NT2/D1 (cell line): ENCODE results near the gene ADARB2.

Experiments used
- DNase-seq: peaks from one replicate; pipeline ENCODE4 v3.0.0-alpha.2; 2011; ENCODE audit warnings: low read depth, low spot score
- H3K27me3 ChIP-seq: 2 replicates; pipeline ENCODE4 v1.6.0; 2011; ENCODE audit warnings: mild to moderate bottlenecking; ENCODE audit not compliant: insufficient read length, insufficient read depth
- H3K36me3 ChIP-seq: 2 replicates; pipeline ENCODE4 v1.6.1; 2011; ENCODE audit warnings: mild to moderate bottlenecking, low read length, mixed read lengths; ENCODE audit not compliant: insufficient read depth, insufficient read length
- H3K4me1 ChIP-seq: 2 replicates; pipeline ENCODE4 v1.5.1; 2011; ENCODE audit not compliant: insufficient read depth, insufficient read length
- H3K4me3 ChIP-seq: 2 replicates; pipeline ENCODE4 v1.5.1; 2011; ENCODE audit warnings: low read depth; ENCODE audit not compliant: insufficient read length
- H3K9ac ChIP-seq: 2 replicates; pipeline ENCODE4 v1.6.0; 2011; ENCODE audit warnings: low read depth; ENCODE audit not compliant: insufficient read length
- H3K9me3 ChIP-seq: 2 replicates; pipeline ENCODE4 v1.5.1; 2011; ENCODE audit warnings: mild to moderate bottlenecking, low read length; ENCODE audit not compliant: insufficient read depth
- SUZ12 ChIP-seq: IDR thresholded peaks from 2 replicates; pipeline ENCODE4 v1.6.1; 2011; ENCODE audit not compliant: insufficient read length, insufficient read depth; ENCODE audit errors: extremely low read depth
- YY1 ChIP-seq: IDR thresholded peaks from 2 replicates; pipeline ENCODE4 v1.6.1; 2011; ENCODE audit not compliant: insufficient read length, insufficient read depth
- ZNF274 ChIP-seq: IDR thresholded peaks from 2 replicates; pipeline ENCODE4 v1.6.1; 2011; ENCODE audit warnings: mild to moderate bottlenecking, low read depth, low read length

Gene ADARB2

DNA sequence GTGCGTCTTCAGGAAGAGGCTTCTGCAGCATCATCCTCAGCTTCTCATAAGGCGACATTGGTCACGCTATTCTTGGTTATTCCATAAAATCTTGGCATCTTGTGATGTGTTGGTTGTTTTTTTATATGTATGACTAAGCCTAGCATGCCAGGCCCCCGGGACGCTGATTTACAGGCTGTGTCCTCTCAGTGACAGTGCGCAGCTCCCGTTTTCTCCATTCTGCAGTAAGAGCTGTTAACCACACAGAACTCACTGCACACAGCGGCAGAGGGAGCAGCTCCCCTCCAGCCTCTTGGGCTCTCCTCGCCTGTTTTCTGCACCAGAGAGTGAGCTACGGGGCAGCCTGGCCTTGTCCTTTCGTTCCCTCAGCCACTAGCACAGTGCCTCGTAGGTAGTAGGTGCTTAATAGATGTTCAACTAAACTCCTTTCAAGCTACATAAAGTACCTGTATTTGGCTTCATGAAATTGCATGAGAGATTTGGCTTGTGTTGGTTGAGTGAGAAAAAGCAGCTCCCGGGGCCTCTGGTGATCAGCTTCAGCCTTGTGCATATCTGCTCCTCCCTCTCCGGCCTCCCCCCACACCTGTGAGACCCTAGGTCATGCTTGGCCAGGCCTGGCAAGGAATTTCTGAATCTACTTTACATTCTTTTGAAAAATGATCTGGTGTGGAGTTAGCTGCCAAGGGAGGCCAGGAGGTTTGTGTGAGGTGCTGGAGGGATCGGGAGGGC, 564.9 kb downstream of the ADARB2 start:
- no peaks in the 10 kb centered on the region for H3K36me3 ChIP-seq
- no peaks in the 10 kb centered on the region for H3K27me3 ChIP-seq
- H3K9ac ChIP-seq, result no peak overlapping the region
- DNase-seq, result no peak
- no peaks in the 10 kb centered on the region for H3K9me3 ChIP-seq
- H3K4me1 ChIP-seq, result peaks cover 2% of the 10 kb centered on the region
- TF ChIP-seq SUZ12, result no peak
- no peak for TF ChIP-seq ZNF274
- no peak for TF ChIP-seq YY1
- no peak overlapping the region for H3K4me3 ChIP-seq

DNA sequence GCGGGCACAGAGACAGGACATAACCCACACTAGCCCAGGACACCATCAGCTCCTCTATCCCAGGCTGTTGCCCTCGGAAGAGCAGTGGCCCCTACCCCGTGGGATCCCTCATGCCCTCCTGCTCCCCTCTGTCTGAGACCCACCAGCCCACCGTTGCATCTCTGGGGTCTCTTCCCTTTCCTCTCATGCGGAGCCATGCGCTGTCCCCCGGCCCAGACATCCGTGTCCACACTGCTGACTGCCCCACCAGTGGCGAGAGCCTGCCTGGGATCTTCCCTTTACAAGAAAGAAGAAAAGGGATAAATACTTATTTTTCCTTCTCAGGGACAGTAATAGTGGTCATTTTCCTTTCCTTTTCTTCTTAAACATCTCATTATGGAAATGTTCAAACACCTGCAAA, 565.7 kb downstream of the ADARB2 start:
- H3K4me3 ChIP-seq, result no peak overlapping the region
- no peaks in the 10 kb centered on the region for H3K36me3 ChIP-seq
- TF ChIP-seq ZNF274 (no peak), SUZ12 (no peak), YY1 (no peak)
- no peaks in the 10 kb centered on the region for H3K9me3 ChIP-seq
- no peak for DNase-seq
- no peak overlapping the region for H3K9ac ChIP-seq
- no peaks in the 10 kb centered on the region for H3K27me3 ChIP-seq
- peaks cover 2% of the 10 kb centered on the region for H3K4me1 ChIP-seq

DNA sequence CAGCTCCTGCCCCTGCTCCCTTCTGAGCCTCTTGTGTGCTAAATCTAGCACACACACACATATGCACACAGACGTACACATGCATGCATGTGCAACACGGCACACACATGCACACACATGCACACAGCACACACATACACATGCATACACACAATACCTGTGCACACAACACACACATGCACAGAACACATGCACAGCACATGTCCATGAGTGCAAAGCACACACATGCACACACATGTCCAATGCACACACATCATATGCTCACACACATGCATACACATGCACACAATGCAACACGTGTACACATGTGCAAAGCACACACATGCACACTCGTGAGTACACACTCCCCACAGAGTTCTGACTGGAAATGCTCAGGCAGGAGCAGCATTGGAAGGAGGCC, 566.1 kb downstream of the ADARB2 start:
- no peak overlapping the region for H3K4me3 ChIP-seq
- no peak for TF ChIP-seq ZNF274
- TF ChIP-seq YY1, result no peak
- no peak for TF ChIP-seq SUZ12
- H3K9ac ChIP-seq, result no peak overlapping the region
- H3K36me3 ChIP-seq, result no peaks in the 10 kb centered on the region
- no peak for DNase-seq
- no peaks in the 10 kb centered on the region for H3K9me3 ChIP-seq
- H3K27me3 ChIP-seq, result no peaks in the 10 kb centered on the region
- peaks cover 2% of the 10 kb centered on the region for H3K4me1 ChIP-seq

DNA sequence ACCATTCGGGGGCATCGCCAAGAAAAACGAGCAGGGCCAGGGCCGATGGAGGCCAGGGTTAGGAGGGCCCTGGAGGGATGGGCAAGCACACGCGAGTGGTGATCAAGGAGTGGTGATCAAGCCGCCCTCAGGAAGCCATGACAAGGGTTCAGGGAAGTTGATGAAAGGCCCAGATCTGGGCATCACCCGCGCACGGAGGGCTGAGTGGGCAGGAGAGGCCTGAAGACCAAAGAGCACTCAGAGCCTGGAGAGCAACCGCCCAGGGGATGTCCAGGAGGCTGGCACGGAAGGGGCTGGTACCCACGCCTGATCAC, 566.5 kb downstream of the ADARB2 start:
- H3K9me3 ChIP-seq, result no peaks in the 10 kb centered on the region
- H3K4me3 ChIP-seq, result no peak overlapping the region
- H3K27me3 ChIP-seq, result no peaks in the 10 kb centered on the region
- H3K36me3 ChIP-seq, result no peaks in the 10 kb centered on the region
- TF ChIP-seq SUZ12 (no peak), YY1 (no peak), ZNF274 (no peak)
- H3K9ac ChIP-seq, result no peak overlapping the region
- H3K4me1 ChIP-seq, result peaks cover 2% of the 10 kb centered on the region
- no peak for DNase-seq

DNA sequence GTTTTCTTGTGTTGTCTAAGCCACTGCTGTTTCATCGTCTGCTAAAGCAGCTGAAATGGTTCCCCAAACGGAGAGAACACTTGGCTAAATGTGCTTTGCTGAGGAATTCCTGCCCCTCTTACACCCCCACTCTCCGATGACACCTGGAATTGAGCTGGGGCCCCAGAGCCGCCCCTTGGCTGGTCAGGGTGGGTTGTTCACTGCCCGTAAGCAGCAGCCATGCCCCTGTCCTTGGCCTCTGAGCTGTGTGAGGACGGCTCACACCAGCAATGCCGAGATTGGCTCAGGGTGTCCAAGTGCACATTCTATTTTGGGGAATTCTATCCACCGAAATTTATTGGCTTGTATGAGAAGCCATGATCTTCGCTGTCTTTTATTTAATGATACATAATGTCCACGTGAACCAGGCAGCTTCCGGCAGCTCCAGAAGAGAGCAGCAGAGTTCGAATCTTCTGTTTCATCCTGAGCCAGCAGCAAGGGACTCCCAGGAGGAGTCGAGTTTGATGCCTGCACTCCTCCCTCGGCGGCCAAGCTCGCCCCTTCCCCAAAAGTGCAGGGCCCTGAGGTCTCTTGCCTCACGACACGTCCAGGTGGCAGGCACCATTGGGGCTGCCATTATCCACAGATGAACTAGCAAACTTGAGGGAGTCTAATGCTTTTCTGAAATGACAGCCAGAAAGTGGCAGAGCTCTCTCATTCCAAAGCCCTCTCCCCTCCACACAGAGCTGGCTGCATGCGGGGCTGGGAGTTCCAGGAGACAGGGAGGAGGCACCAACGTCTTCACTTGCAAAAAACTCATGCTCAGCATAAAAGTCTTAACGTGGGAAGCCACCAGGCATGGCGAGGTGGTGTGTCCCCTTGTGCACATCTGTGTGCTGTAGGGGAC, 567.1 kb downstream of the ADARB2 start:
- DNase-seq, result no peak
- Histone ChIP-seq H3K36me3 (no peaks in the 10 kb centered on the region), H3K27me3 (no peaks in the 10 kb centered on the region), H3K9ac (no peak overlapping the region), H3K9me3 (no peaks in the 10 kb centered on the region), H3K4me3 (no peak overlapping the region), H3K4me1 (peaks cover 2% of the 10 kb centered on the region)
- TF ChIP-seq YY1, result no peak
- no peak for TF ChIP-seq SUZ12
- TF ChIP-seq ZNF274, result no peak

DNA sequence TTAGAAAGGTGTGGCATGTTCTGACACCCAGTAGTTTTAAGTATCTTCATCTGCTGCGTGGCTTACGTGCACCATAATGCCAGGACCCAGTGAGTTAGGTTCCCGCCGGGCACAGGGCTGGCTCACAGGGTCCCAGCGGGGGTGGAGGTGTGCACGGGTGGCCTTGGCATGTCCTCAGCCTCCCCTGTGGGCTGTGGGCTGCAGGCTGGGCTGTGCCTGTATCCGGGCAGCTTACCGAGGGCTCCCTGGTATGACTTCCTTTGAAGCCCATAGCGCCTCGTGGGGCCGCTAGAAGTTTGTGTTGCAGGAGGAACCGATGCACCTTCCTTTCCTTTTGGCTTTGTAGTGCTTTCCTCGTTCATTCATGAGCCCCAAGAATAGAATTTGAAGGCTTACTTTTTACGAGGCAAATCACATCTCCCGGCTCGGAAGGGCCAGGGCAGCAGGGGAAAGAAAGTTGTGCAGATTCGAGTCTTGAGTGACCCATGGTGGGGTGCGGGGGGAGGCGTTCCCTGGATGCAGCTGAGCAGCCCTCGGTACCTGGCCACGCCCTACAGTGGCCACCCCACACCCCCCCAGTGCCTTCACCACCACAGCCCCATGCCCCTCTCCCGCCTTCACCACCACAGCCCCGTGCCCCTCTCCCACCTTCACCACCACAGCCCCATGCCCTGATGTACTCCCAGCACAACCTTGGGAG, 568.0 kb downstream of the ADARB2 start:
- Histone ChIP-seq H3K36me3 (no peaks in the 10 kb centered on the region), H3K9ac (no peak overlapping the region), H3K4me1 (peaks cover 2% of the 10 kb centered on the region), H3K27me3 (no peaks in the 10 kb centered on the region), H3K4me3 (no peak overlapping the region), H3K9me3 (no peaks in the 10 kb centered on the region)
- TF ChIP-seq ZNF274 (no peak), SUZ12 (no peak), YY1 (no peak)
- no peak for DNase-seq

DNA sequence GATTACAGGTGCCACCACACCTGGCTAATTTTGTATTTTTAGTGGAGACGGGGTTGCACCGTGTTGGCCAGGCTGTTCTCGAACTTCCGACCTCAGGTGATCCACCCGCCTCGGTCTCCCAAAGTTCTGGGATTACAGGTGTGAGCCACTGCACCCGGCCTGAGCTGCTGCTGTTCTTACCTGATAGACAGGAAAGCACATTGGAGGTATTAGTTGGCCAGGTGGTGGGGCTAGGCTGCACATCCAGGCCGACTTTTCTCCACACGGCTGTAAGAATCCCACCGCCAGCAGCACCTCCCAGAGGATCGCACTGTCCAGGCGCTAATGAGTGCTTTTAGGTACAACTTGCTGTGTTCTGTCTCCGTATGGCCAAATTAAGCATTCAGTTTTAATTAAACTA, 568.6 kb downstream of the ADARB2 start:
- DNase-seq, result no peak
- TF ChIP-seq ZNF274 (no peak), SUZ12 (no peak), YY1 (no peak)
- Histone ChIP-seq H3K27me3 (no peaks in the 10 kb centered on the region), H3K36me3 (no peaks in the 10 kb centered on the region), H3K4me1 (peaks cover 2% of the 10 kb centered on the region), H3K4me3 (no peak overlapping the region), H3K9me3 (no peaks in the 10 kb centered on the region), H3K9ac (no peak overlapping the region)
